Choroid plexus epithelial cell (primary cell): ENCODE measurements around the gene DHRS3.
"Not testable (repeated sequence)": the region's sequence is repeated elsewhere in the genome, so short reads cannot be mapped to it uniquely, and the experiment has no call there.

ENCODE experiments used
- DNase-seq: peaks from one replicate; pipeline ENCODE4 v3.0.0-alpha.2; 2010; ENCODE audit warnings: low read depth
- H3K4me3 ChIP-seq: 2 replicates; pipeline ENCODE4 v1.5.1; 2011; ENCODE audit warnings: low read depth, mild to moderate bottlenecking, control low read depth, low read length, moderate library complexity
- CTCF ChIP-seq: conservative IDR thresholded peaks from 2 replicates; pipeline ENCODE4 v1.5.1; 2011; ENCODE audit warnings: low read depth, mild to moderate bottlenecking, control low read depth, inconsistent platforms, low read length, moderate library complexity

DHRS3 gene

GRCh38 chr1:12657060-12657884 lies 39.3 kb upstream of the DHRS3 start:
- no peak for DNase-seq
- no peak overlapping the region for H3K4me3 ChIP-seq
- no peak for TF ChIP-seq CTCF

DNA sequence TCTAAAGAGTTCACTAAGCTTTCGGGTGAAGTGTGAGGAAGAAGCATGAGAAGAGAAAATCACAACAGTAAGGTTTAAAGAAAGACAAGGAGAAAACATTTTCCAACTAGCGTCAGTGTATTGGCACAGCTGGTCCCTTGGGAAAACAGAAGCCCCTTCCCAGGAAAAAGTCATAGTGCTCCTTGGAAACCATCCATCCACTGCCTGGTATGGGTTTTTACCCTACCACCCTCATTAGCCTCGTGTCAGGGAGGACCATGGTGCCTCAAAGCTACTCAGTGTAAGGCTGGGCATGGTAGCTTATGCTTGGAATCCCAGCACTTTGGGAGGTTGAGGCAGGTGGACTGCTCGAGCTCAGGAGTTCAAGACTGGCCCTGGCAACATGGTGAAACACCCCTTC lies 38.6 kb upstream of the DHRS3 start:
- no peak for TF ChIP-seq CTCF

GRCh38 chr1:12654657-12655056 lies 36.6 kb upstream of the DHRS3 start:
- no peak overlapping the region for H3K4me3 ChIP-seq
- DNase-seq: no peak
- no peak for TF ChIP-seq CTCF

More for the DNA sequence above, 38.6 kb upstream of the DHRS3 start:
- H3K4me3 ChIP-seq: no peak overlapping the region
- DNase-seq: no peak

DNA sequence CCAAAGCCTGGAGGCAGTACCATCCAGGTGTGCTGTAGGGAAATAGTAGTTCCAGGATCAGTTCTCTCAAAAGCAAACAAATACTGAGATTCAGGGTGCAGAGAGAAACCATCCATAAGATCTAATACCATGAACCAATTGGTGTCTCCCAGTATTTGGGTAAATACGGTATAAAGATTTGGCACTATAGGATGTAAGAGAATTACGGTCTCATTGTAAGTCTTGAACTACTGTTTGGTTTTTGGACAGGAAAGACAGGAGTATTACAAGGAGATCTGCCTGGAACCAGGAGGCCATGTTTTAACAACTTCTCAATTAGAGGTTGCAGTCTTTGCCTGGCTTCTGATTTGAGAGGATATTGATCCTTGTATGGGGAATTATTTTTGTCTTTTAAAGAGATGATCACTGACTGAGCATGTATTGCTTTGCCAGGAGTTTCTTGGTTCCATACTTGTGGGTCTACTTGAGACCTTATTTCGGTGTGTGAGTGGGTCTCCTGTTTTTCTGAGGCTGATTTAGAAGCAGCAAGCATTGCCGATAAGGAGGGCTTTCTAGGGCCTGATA lies 36.1 kb upstream of the DHRS3 start:
- DNase-seq: peak; percentile 67
- no peak overlapping the region for H3K4me3 ChIP-seq
- TF ChIP-seq CTCF: no peak

DNA sequence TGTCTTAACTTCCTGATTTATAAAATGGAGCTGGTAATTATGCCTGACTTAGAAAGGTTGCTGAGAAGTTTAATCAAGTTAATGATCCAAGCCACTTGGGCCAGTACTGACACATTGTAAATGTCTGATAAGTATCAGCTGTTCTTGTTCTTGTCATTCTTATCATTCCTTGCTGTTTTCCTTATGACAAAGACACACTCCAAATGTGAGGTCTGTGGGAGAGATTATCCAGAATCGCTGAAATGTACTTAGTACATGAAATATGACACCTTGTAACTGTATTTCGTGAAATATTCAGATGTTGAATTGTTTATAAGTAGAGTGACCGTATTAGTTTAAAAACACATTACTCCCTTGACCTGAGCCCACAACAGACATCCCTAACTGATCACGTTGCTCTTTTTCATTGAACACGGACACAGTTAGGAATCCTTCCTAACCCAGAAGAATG lies 32.0 kb upstream of the DHRS3 start:
- peak; percentile 94 for DNase-seq

GRCh38 chr1:12648741-12649140 lies 30.7 kb upstream of the DHRS3 start:
- no peak overlapping the region for H3K4me3 ChIP-seq
- TF ChIP-seq CTCF: no peak
- DNase-seq: no peak

More for the DNA sequence above, 32.0 kb upstream of the DHRS3 start:
- TF ChIP-seq CTCF: no peak
- no peak overlapping the region for H3K4me3 ChIP-seq

DNA sequence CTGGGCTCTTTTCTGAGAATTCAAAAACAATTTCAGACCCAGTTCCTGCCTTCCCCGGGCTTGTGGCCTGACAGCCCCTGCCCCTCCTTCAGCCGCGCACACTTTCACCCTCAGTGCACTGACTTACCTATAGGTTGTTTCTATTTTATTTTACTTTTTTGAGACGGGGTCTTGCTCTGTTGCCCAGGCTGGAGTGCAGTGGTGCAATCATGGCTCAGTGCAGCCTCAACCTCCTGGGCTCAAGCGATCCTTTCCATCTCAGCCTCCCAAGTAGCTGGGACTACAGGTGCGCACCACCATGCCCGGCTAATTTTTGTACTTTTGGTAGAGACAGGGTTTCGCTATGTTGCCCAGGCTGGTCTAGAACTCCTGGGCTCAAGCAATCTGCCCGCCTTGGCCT lies 27.4 kb upstream of the DHRS3 start:
- not testable (repeated sequence) for DNase-seq, H3K4me3 ChIP-seq
